KMS-11 (cell line): ENCODE data around the gene NOBOX.

ENCODE experiments used
- H2AFZ ChIP-seq: fragments of 200-600 bp; sonication (generic); 2 replicates; pipeline ENCODE4 v1.6.1; 2016; ENCODE audit warnings: antibody characterized with exemption, mixed run types, low read depth
- H3K27ac ChIP-seq: fragments of 200-600 bp; sonication (generic); 2 replicates; pipeline ENCODE4 v1.6.1; 2016; ENCODE audit warnings: mild to moderate bottlenecking, mixed run types
- H3K27me3 ChIP-seq: fragments of 200-600 bp; sonication (generic); 2 replicates; pipeline ENCODE4 v1.6.1; 2017; ENCODE audit warnings: mild to moderate bottlenecking, low read depth, mixed run types, moderate library complexity; ENCODE audit not compliant: insufficient read depth
- H3K36me3 ChIP-seq: fragments of 200-600 bp; sonication (generic); 2 replicates; pipeline ENCODE4 v1.6.1; 2017; ENCODE audit warnings: mild to moderate bottlenecking, mixed run types; ENCODE audit not compliant: insufficient read depth
- H3K4me1 ChIP-seq: fragments of 200-600 bp; sonication (generic); 2 replicates; pipeline ENCODE4 v1.6.1; 2016; ENCODE audit warnings: mild to moderate bottlenecking, low read depth, mixed run types; ENCODE audit not compliant: poor library complexity, severe bottlenecking
- H3K4me2 ChIP-seq: fragments of 200-600 bp; sonication (generic); 2 replicates; pipeline ENCODE4 v1.7.0; 2016; ENCODE audit warnings: mild to moderate bottlenecking, mixed run types
- H3K4me3 ChIP-seq: fragments of 200-600 bp; sonication (generic); IDR thresholded peaks from 2 replicates; pipeline ENCODE4 v1.6.1; 2017; ENCODE audit warnings: low read depth, low read length, mixed read lengths; ENCODE audit not compliant: insufficient read depth
- H3K79me2 ChIP-seq: fragments of 200-600 bp; sonication (generic); 2 replicates; pipeline ENCODE4 v1.6.1; 2016; ENCODE audit warnings: low read depth, mixed run types; ENCODE audit not compliant: insufficient read depth
- H3K9ac ChIP-seq: fragments of 200-600 bp; sonication (generic); 2 replicates; pipeline ENCODE4 v1.6.1; 2016; ENCODE audit warnings: mild to moderate bottlenecking, mixed run types
- H4K20me1 ChIP-seq: fragments of 200-600 bp; sonication (generic); 2 replicates; pipeline ENCODE4 v1.6.1; 2016; ENCODE audit warnings: mild to moderate bottlenecking, mixed run types; ENCODE audit not compliant: insufficient read depth
- TF ChIP-seq, protein P1 (sequence below): fragments of 200-600 bp; sonication (generic); conservative IDR thresholded peaks from 2 replicates; pipeline ENCODE4 v1.6.1; 2017; ENCODE audit warnings: low read depth, mild to moderate bottlenecking, antibody characterized with exemption, low read length, moderate library complexity, mixed read lengths

Gene NOBOX

GRCh38 chr7:144386741-144387140 lies 16.8 kb downstream of the NOBOX start:
- no peaks in the 10 kb centered on the region for H3K79me2 ChIP-seq
- H3K4me1 ChIP-seq, result peaks cover 4% of the 10 kb centered on the region
- TF ChIP-seq, protein P1, sequence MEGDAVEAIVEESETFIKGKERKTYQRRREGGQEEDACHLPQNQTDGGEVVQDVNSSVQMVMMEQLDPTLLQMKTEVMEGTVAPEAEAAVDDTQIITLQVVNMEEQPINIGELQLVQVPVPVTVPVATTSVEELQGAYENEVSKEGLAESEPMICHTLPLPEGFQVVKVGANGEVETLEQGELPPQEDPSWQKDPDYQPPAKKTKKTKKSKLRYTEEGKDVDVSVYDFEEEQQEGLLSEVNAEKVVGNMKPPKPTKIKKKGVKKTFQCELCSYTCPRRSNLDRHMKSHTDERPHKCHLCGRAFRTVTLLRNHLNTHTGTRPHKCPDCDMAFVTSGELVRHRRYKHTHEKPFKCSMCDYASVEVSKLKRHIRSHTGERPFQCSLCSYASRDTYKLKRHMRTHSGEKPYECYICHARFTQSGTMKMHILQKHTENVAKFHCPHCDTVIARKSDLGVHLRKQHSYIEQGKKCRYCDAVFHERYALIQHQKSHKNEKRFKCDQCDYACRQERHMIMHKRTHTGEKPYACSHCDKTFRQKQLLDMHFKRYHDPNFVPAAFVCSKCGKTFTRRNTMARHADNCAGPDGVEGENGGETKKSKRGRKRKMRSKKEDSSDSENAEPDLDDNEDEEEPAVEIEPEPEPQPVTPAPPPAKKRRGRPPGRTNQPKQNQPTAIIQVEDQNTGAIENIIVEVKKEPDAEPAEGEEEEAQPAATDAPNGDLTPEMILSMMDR, result no peak
- no peaks in the 10 kb centered on the region for H3K27me3 ChIP-seq
- H3K4me2 ChIP-seq, result no peak overlapping the region
- H3K9ac ChIP-seq, result no peak overlapping the region
- H4K20me1 ChIP-seq, result no peaks in the 10 kb centered on the region
- no peaks in the 10 kb centered on the region for H3K36me3 ChIP-seq
- H3K27ac ChIP-seq, result no peak overlapping the region
- H3K4me3 ChIP-seq, result no peak overlapping the region
- H2AFZ ChIP-seq, result no peak overlapping the region

- no peak overlapping the region for H3K4me3 ChIP-seq
- H3K4me2 ChIP-seq, result no peak overlapping the region
- H3K79me2 ChIP-seq, result no peaks in the 10 kb centered on the region
- H3K4me1 ChIP-seq, result no peaks in the 10 kb centered on the region
- no peak overlapping the region for H3K9ac ChIP-seq
- no peak overlapping the region for H3K27ac ChIP-seq
- TF ChIP-seq, protein P1, result no peak
- H3K36me3 ChIP-seq, result no peaks in the 10 kb centered on the region
- no peaks in the 10 kb centered on the region for H4K20me1 ChIP-seq
- no peaks in the 10 kb centered on the region for H3K27me3 ChIP-seq
- no peak overlapping the region for H2AFZ ChIP-seq
Measured at GRCh38 chr7:144384555-144385245, 18.8 kb downstream of the NOBOX start.

- H3K36me3 ChIP-seq, result no peaks in the 10 kb centered on the region
- no peaks in the 10 kb centered on the region for H3K4me1 ChIP-seq
- H3K4me2 ChIP-seq, result no peak overlapping the region
- no peaks in the 10 kb centered on the region for H3K27me3 ChIP-seq
- no peaks in the 10 kb centered on the region for H4K20me1 ChIP-seq
- TF ChIP-seq, protein P1, result no peak
- H3K4me3 ChIP-seq, result no peak overlapping the region
- no peak overlapping the region for H3K27ac ChIP-seq
- H3K79me2 ChIP-seq, result no peaks in the 10 kb centered on the region
- H3K9ac ChIP-seq, result no peak overlapping the region
- no peak overlapping the region for H2AFZ ChIP-seq
Measured at GRCh38 chr7:144384071-144384470, 19.4 kb downstream of the NOBOX start.

GRCh38 chr7:144379776-144380384 lies 23.6 kb downstream of the NOBOX start:
- no peaks in the 10 kb centered on the region for H3K79me2 ChIP-seq
- H2AFZ ChIP-seq, result no peak overlapping the region
- H3K9ac ChIP-seq, result no peak overlapping the region
- TF ChIP-seq, protein P1, result no peak
- H3K27me3 ChIP-seq, result no peaks in the 10 kb centered on the region
- no peaks in the 10 kb centered on the region for H3K4me1 ChIP-seq
- no peaks in the 10 kb centered on the region for H4K20me1 ChIP-seq
- H3K36me3 ChIP-seq, result no peaks in the 10 kb centered on the region
- H3K27ac ChIP-seq, result no peak overlapping the region
- no peak overlapping the region for H3K4me3 ChIP-seq
- H3K4me2 ChIP-seq, result no peak overlapping the region
